ENCODE results near the gene ICOSLG.
"Not testable (repeated sequence)": the region's sequence is repeated elsewhere in the genome, so short reads cannot be mapped to it uniquely, and the experiment has no call there.

Gene ICOSLG

DNA sequence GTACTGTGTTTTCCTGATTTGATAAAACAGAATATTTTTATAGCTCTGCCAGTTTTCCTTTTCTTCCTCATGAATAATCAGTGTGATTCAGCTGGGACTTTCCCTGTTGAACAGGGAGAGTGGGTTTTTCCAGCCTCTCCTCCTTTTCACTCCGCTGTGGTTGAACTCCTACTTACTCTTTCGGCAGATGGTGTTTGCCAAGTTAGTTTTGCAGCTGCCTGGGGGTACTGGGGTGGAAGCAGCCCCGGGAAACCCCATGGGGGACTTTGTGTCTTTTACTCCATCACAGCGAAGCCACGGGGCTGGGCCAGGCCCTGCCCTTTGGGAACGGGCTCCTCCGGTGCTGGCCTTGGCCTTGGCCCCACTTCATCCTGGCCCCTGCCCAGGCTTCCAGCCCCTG lies 55.9 kb downstream of the ICOSLG start:
- not testable (repeated sequence) for DNase-seq (ENCODE audit: low spot score); H3K4me1 ChIP-seq (ENCODE audit: insufficient read depth, poor library complexity, severe bottlenecking); H3K4me3 ChIP-seq (ENCODE audit: severe bottlenecking); H3K36me3 ChIP-seq (ENCODE audit: low read depth); H3K9me3 ChIP-seq (ENCODE audit: severe bottlenecking); H3K27ac ChIP-seq (ENCODE audit: poor library complexity, severe bottlenecking); H3K27me3 ChIP-seq (ENCODE audit: insufficient read depth, poor library complexity, severe bottlenecking)
- ATAC-seq (ENCODE audit: low read depth): peak; percentile 50; the same call in 1 of the 3 replicates

DNA sequence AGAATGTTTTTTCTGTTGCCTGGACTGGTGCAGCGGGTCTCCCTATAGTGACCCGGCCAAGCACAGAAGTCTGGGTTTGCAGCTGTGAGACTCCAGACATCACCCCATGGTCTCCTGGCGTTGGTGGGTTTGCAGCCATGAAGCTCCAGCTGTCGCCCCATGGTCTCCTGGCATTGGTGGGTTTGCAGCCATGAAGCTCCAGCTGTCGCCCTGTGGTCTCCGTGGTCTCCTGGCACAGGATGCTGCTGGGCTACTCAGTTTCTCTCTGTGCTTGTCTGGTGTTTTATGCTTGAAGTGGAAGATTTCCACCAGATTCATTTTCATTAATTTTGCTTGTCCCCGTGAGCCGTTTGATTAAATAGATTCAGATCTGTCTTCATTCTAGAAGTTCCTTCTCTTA lies 58.5 kb downstream of the ICOSLG start:
- H3K27me3 ChIP-seq (ENCODE audit: insufficient read depth, poor library complexity, severe bottlenecking); H3K4me3 ChIP-seq (ENCODE audit: severe bottlenecking); H3K4me1 ChIP-seq (ENCODE audit: insufficient read depth, poor library complexity, severe bottlenecking); H3K9me3 ChIP-seq (ENCODE audit: severe bottlenecking); H3K27ac ChIP-seq (ENCODE audit: poor library complexity, severe bottlenecking); ATAC-seq (ENCODE audit: low read depth); H3K36me3 ChIP-seq (ENCODE audit: low read depth); DNase-seq (ENCODE audit: low spot score): not testable (repeated sequence)

DNA sequence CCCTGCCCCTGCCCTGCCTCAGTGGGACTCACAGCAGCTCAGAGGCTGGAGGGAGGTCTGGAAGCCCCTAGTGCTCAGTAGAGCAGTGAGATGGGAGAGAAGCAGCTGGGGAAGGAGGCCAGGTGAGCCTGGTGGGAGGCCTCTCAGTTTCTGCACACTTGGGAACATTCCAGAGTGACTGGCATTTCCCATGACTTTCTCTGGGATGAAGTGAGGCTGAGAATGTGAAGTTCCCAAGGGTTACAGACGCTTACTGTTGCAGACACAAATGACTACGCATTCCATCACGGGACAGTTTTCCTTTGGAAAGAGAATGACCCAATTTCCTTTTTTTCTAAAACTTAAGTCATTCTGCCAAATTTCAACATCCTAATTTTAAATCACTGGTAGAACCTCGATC lies 59.2 kb downstream of the ICOSLG start:
- not testable (repeated sequence) for H3K27me3 ChIP-seq (ENCODE audit: insufficient read depth, poor library complexity, severe bottlenecking); H3K4me1 ChIP-seq (ENCODE audit: insufficient read depth, poor library complexity, severe bottlenecking); H3K4me3 ChIP-seq (ENCODE audit: severe bottlenecking); DNase-seq (ENCODE audit: low spot score); H3K27ac ChIP-seq (ENCODE audit: poor library complexity, severe bottlenecking); H3K9me3 ChIP-seq (ENCODE audit: severe bottlenecking); H3K36me3 ChIP-seq (ENCODE audit: low read depth); ATAC-seq (ENCODE audit: low read depth)

DNA sequence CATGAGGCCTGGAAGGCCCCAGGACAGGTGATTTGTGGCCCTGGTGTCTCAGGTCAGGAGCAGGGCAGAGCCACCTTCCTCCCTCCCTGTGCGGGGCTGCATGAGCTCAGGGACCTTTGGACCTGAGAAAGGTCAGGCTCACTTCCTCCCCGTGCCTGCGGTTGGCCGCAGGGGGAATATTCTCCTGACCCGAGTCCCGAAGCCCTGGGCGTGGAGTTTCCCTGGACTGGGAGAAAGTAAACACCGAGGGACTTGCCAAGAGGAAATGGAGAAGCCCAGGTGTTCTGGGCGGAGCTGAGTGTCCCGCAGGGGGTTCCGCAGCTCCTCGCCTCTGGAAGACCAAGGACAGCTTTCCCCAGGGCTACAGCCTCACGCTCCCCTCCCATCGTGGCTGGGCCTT lies 64.6 kb downstream of the ICOSLG start:
- not testable (repeated sequence) for H3K4me1 ChIP-seq (ENCODE audit: insufficient read depth, poor library complexity, severe bottlenecking); H3K9me3 ChIP-seq (ENCODE audit: severe bottlenecking); H3K4me3 ChIP-seq (ENCODE audit: severe bottlenecking); H3K27ac ChIP-seq (ENCODE audit: poor library complexity, severe bottlenecking); ATAC-seq (ENCODE audit: low read depth); H3K36me3 ChIP-seq (ENCODE audit: low read depth); DNase-seq (ENCODE audit: low spot score); H3K27me3 ChIP-seq (ENCODE audit: insufficient read depth, poor library complexity, severe bottlenecking)

DNA sequence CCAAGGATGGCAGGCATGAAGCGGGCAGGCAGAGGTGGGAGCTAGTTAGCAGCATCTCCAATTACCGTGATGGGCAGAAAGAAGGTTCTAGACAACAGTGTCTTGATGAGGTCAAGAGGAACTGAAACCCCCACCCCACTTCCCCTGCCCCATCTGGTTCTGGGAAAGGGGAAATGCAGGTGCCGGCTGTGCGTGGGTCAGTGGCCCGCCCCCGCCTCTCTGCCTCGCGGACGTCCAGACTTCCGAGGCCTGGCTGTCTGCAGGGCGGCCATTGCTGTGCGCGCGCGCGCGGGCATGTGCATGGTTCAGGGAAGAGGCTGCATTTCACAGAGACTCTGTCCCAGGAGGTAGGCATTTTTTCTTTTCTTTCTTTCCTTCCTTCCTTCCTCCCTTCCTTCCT lies 65.6 kb downstream of the ICOSLG start:
- not testable (repeated sequence) for ATAC-seq (ENCODE audit: low read depth); H3K4me3 ChIP-seq (ENCODE audit: severe bottlenecking); DNase-seq (ENCODE audit: low spot score); H3K36me3 ChIP-seq (ENCODE audit: low read depth); H3K27ac ChIP-seq (ENCODE audit: poor library complexity, severe bottlenecking); H3K27me3 ChIP-seq (ENCODE audit: insufficient read depth, poor library complexity, severe bottlenecking); H3K4me1 ChIP-seq (ENCODE audit: insufficient read depth, poor library complexity, severe bottlenecking); H3K9me3 ChIP-seq (ENCODE audit: severe bottlenecking)
